ENCODE results near the gene CHD5.

CHD5 gene

GRCh38 chr1:6149597-6149996 lies 30.5 kb downstream of the CHD5 start:
- Histone ChIP-seq H3K27me3 (ENCODE audit: low read depth) (no peaks in the 10 kb centered on the region; the same call in 1 of the 2 replicates), H3K9me3 (no peaks in the 10 kb centered on the region), H3K36me3 (replicated peaks) (no peaks in the 10 kb centered on the region), H3K4me3 (no peak overlapping the region), H3K4me1 (0 out of 2 replicates have a peak, but pooled peaks cover 3% of the 10 kb centered on the region)
- DNase-seq (ENCODE audit: low spot score in 2 of 2), result no peak
- in situ Hi-C loops (cut with MboI; ENCODE audit: low sequenced_read_pairs), result no loop called here

GRCh38 chr1:6148497-6149241 lies 31.5 kb downstream of the CHD5 start:
- no peaks in the 10 kb centered on the region for H3K9me3 ChIP-seq
- in situ Hi-C loops (cut with MboI; ENCODE audit: low sequenced_read_pairs), result no loop called here
- 0 out of 2 replicates have a peak, but pooled peaks cover 3% of the 10 kb centered on the region for H3K4me1 ChIP-seq
- no peaks in the 10 kb centered on the region; the same call in 1 of the 2 replicates for H3K27me3 ChIP-seq (ENCODE audit: low read depth)
- H3K4me3 ChIP-seq, result peak overlapping the region; percentile 9
- no peaks in the 10 kb centered on the region for H3K36me3 ChIP-seq (replicated peaks)
- peak; percentile 65 to 91 for DNase-seq (ENCODE audit: low spot score in 2 of 2)

- H3K27me3 ChIP-seq (ENCODE audit: low read depth), result no peaks in the 10 kb centered on the region; the same call in 1 of the 2 replicates
- DNase-seq (ENCODE audit: low spot score in 2 of 2), result no peak
- 0 out of 2 replicates have a peak, but pooled peaks cover 3% of the 10 kb centered on the region for H3K4me1 ChIP-seq
- H3K4me3 ChIP-seq, result no peak overlapping the region
- in situ Hi-C loops (cut with MboI; ENCODE audit: low sequenced_read_pairs), result no loop called here
- H3K9me3 ChIP-seq, result no peaks in the 10 kb centered on the region
- H3K36me3 ChIP-seq (replicated peaks), result no peaks in the 10 kb centered on the region
Measured at GRCh38 chr1:6145864-6146410, 34.2 kb downstream of the CHD5 start.

GRCh38 chr1:6145396-6145750 lies 34.7 kb downstream of the CHD5 start:
- Histone ChIP-seq H3K36me3 (replicated peaks) (no peaks in the 10 kb centered on the region), H3K9me3 (no peaks in the 10 kb centered on the region), H3K4me3 (no peak overlapping the region), H3K4me1 (0 out of 2 replicates have a peak, but pooled peaks cover 3% of the 10 kb centered on the region), H3K27me3 (ENCODE audit: low read depth) (no peaks in the 10 kb centered on the region; the same call in 1 of the 2 replicates)
- DNase-seq (ENCODE audit: low spot score in 2 of 2), result no peak
- in situ Hi-C loops (cut with MboI; ENCODE audit: low sequenced_read_pairs), result no loop called here

- Histone ChIP-seq H3K4me1 (0 out of 2 replicates have a peak, but pooled peaks cover 3% of the 10 kb centered on the region), H3K9me3 (no peaks in the 10 kb centered on the region), H3K27me3 (ENCODE audit: low read depth) (no peaks in the 10 kb centered on the region; the same call in 1 of the 2 replicates), H3K4me3 (no peak overlapping the region), H3K36me3 (replicated peaks) (no peaks in the 10 kb centered on the region)
- DNase-seq (ENCODE audit: low spot score in 2 of 2), result no peak
- in situ Hi-C loops (cut with MboI; ENCODE audit: low sequenced_read_pairs), result no loop called here
Measured at GRCh38 chr1:6144647-6145395, 35.3 kb downstream of the CHD5 start.

- in situ Hi-C loops (cut with MboI; ENCODE audit: low sequenced_read_pairs), result no loop called here
- no peak for DNase-seq (ENCODE audit: low spot score in 2 of 2)
- Histone ChIP-seq H3K36me3 (replicated peaks) (no peaks in the 10 kb centered on the region), H3K27me3 (ENCODE audit: low read depth) (no peaks in the 10 kb centered on the region; the same call in 1 of the 2 replicates), H3K4me3 (no peak overlapping the region), H3K4me1 (0 out of 2 replicates have a peak, but pooled peaks cover 3% of the 10 kb centered on the region), H3K9me3 (no peaks in the 10 kb centered on the region)
Measured at GRCh38 chr1:6144175-6144574, 35.9 kb downstream of the CHD5 start.

- Histone ChIP-seq H3K4me1 (no peaks in the 10 kb centered on the region), H3K4me3 (no peak overlapping the region), H3K27me3 (ENCODE audit: low read depth) (no peaks in the 10 kb centered on the region; the same call in 1 of the 2 replicates), H3K9me3 (no peaks in the 10 kb centered on the region), H3K36me3 (replicated peaks) (no peaks in the 10 kb centered on the region)
- no peak for DNase-seq (ENCODE audit: low spot score in 2 of 2)
- in situ Hi-C loops (cut with MboI; ENCODE audit: low sequenced_read_pairs), result no loop called here
Measured at GRCh38 chr1:6143395-6143794, 36.7 kb downstream of the CHD5 start.

- no peak for DNase-seq (ENCODE audit: low spot score in 2 of 2)
- Histone ChIP-seq H3K36me3 (replicated peaks) (no peaks in the 10 kb centered on the region), H3K4me1 (no peaks in the 10 kb centered on the region), H3K4me3 (no peak overlapping the region), H3K9me3 (no peaks in the 10 kb centered on the region), H3K27me3 (ENCODE audit: low read depth) (no peaks in the 10 kb centered on the region)
- in situ Hi-C loops (cut with MboI; ENCODE audit: low sequenced_read_pairs), result no loop called here
Measured at GRCh38 chr1:6142734-6143133, 37.4 kb downstream of the CHD5 start.

GRCh38 chr1:6142036-6142621 lies 38.0 kb downstream of the CHD5 start:
- no peaks in the 10 kb centered on the region for H3K27me3 ChIP-seq (ENCODE audit: low read depth)
- DNase-seq (ENCODE audit: low spot score in 2 of 2), result no peak
- no peaks in the 10 kb centered on the region for H3K4me1 ChIP-seq
- no peaks in the 10 kb centered on the region for H3K36me3 ChIP-seq (replicated peaks)
- in situ Hi-C loops (cut with MboI; ENCODE audit: low sequenced_read_pairs), result no loop called here
- H3K4me3 ChIP-seq, result no peak overlapping the region
- no peaks in the 10 kb centered on the region for H3K9me3 ChIP-seq

GRCh38 chr1:6141592-6141991 lies 38.5 kb downstream of the CHD5 start:
- H3K36me3 ChIP-seq (replicated peaks), result no peaks in the 10 kb centered on the region
- no peaks in the 10 kb centered on the region for H3K27me3 ChIP-seq (ENCODE audit: low read depth)
- no peaks in the 10 kb centered on the region for H3K4me1 ChIP-seq
- no peak for DNase-seq (ENCODE audit: low spot score in 2 of 2)
- no peaks in the 10 kb centered on the region for H3K9me3 ChIP-seq
- H3K4me3 ChIP-seq, result no peak overlapping the region
- in situ Hi-C loops (cut with MboI; ENCODE audit: low sequenced_read_pairs), result no loop called here

- no peaks in the 10 kb centered on the region for H3K36me3 ChIP-seq (replicated peaks)
- no peak overlapping the region for H3K4me3 ChIP-seq
- H3K9me3 ChIP-seq, result no peaks in the 10 kb centered on the region
- H3K27me3 ChIP-seq (ENCODE audit: low read depth), result no peaks in the 10 kb centered on the region
- in situ Hi-C loops (cut with MboI; ENCODE audit: low sequenced_read_pairs), result no loop called here
- H3K4me1 ChIP-seq, result no peaks in the 10 kb centered on the region
- DNase-seq (ENCODE audit: low spot score in 2 of 2), result no peak
Measured at GRCh38 chr1:6140413-6140812, 39.7 kb downstream of the CHD5 start.

- no peaks in the 10 kb centered on the region for H3K27me3 ChIP-seq (ENCODE audit: low read depth)
- no peak for DNase-seq (ENCODE audit: low spot score in 2 of 2)
- H3K36me3 ChIP-seq (replicated peaks), result no peaks in the 10 kb centered on the region
- in situ Hi-C loops (cut with MboI; ENCODE audit: low sequenced_read_pairs), result no loop called here
- H3K4me3 ChIP-seq, result no peak overlapping the region
- no peaks in the 10 kb centered on the region for H3K4me1 ChIP-seq
- H3K9me3 ChIP-seq, result no peaks in the 10 kb centered on the region
Measured at GRCh38 chr1:6137758-6138157, 42.4 kb downstream of the CHD5 start.

GRCh38 chr1:6136516-6137220 lies 43.5 kb downstream of the CHD5 start:
- H3K4me1 ChIP-seq, result no peaks in the 10 kb centered on the region
- H3K36me3 ChIP-seq (replicated peaks), result no peaks in the 10 kb centered on the region
- peaks cover 6% of the 10 kb centered on the region; the same call in 1 of the 2 replicates for H3K9me3 ChIP-seq
- in situ Hi-C loops (cut with MboI; ENCODE audit: low sequenced_read_pairs), result no loop called here
- H3K4me3 ChIP-seq, result no peak overlapping the region
- DNase-seq (ENCODE audit: low spot score in 2 of 2), result no peak
- H3K27me3 ChIP-seq (ENCODE audit: low read depth), result no peaks in the 10 kb centered on the region
